Nephron (organoid): ENCODE results near the gene SYNPO2L.
"Not testable (repeated sequence)": the region's sequence is repeated elsewhere in the genome, so short reads cannot be mapped to it uniquely, and the experiment has no call there.

Experiments
- H3K27ac Mint-ChIP-seq, 3 experiments: 2 replicates each; pipeline ENCODE4 v1.8.0; 2020; ENCODE audit warnings: mixed read lengths in 3 of 3, mild to moderate bottlenecking in 2 of 3, moderate library complexity in 1 of 3
- H3K27me3 Mint-ChIP-seq: 2 replicates; pipeline ENCODE4 v1.8.0; 2021; ENCODE audit warnings: low read depth, mild to moderate bottlenecking, moderate library complexity, mixed read lengths
- H3K36me3 Mint-ChIP-seq: 2 replicates; pipeline ENCODE4 v1.8.0; 2020; ENCODE audit warnings: low read depth, mixed read lengths
- H3K4me1 Mint-ChIP-seq: 2 replicates; pipeline ENCODE4 v1.8.0; 2020; ENCODE audit warnings: mixed read lengths
- H3K4me3 Mint-ChIP-seq, 3 experiments: 2 replicates each; pipeline ENCODE4 v1.8.0; 2020; ENCODE audit warnings: mild to moderate bottlenecking in 3 of 3, mixed read lengths in 3 of 3, moderate library complexity in 2 of 3
- H3K9me3 Mint-ChIP-seq: 2 replicates; pipeline ENCODE4 v1.8.0; 2020; ENCODE audit warnings: mixed read lengths
- TF ChIP-seq, protein P1 (sequence below), 3 experiments: fragments of 200-600 bp; sonication (generic); IDR thresholded peaks; one replicate each; pipeline ENCODE4 v1.5.0; 2021; ENCODE audit warnings: antibody characterized with exemption in 3 of 3; ENCODE audit not compliant: unreplicated experiment in 3 of 3

SYNPO2L gene

DNA sequence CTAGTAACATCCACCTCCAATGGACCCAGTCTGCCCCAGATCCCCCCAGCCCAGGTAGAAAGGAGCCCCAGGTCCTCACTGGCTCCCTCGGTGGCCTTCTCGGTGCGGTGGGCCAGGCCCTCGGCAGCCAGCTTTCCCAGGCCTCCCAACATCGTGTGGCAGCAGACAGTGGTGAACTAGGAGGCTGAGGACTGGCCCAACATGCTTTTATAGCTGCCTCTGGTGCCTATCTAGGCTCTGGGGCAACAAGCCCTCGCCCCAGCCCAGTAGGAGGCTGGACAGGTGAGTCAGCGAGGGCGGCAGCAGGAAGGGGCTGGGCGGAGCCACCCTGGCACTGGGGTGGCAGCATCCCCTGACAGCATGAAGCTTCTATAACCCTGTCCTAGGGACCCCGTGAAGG, 7.8 kb upstream of the SYNPO2L start:
- H3K36me3 Mint-ChIP-seq = not testable (repeated sequence)

GRCh38 chr10:73662705-73663104, 6.9 kb upstream of the SYNPO2L start:
- not testable (repeated sequence) for H3K27me3 Mint-ChIP-seq
- peaks cover 11% of the 10 kb centered on the region for H3K4me1 Mint-ChIP-seq

More for the DNA sequence above, 7.8 kb upstream of the SYNPO2L start:
- not testable (repeated sequence) for H3K27ac Mint-ChIP-seq, H3K4me3 Mint-ChIP-seq, H3K27me3 Mint-ChIP-seq, H3K9me3 Mint-ChIP-seq
- H3K4me1 Mint-ChIP-seq = peaks cover 14% of the 10 kb centered on the region

GRCh38 chr10:73655257-73655989, 406 bp downstream of the SYNPO2L start:
- Mint-ChIP-seq H3K36me3 (no peaks in the 10 kb centered on the region), H3K27ac (peak overlapping the region; percentile 27 to 77 (median 72)), H3K27me3 (no peaks in the 10 kb centered on the region), H3K4me3 (peak overlapping the region; percentile 66 to 83 (median 75)), H3K4me1 (peaks cover 29% of the 10 kb centered on the region), H3K9me3 (no peaks in the 10 kb centered on the region)
- TF ChIP-seq, protein P1, sequence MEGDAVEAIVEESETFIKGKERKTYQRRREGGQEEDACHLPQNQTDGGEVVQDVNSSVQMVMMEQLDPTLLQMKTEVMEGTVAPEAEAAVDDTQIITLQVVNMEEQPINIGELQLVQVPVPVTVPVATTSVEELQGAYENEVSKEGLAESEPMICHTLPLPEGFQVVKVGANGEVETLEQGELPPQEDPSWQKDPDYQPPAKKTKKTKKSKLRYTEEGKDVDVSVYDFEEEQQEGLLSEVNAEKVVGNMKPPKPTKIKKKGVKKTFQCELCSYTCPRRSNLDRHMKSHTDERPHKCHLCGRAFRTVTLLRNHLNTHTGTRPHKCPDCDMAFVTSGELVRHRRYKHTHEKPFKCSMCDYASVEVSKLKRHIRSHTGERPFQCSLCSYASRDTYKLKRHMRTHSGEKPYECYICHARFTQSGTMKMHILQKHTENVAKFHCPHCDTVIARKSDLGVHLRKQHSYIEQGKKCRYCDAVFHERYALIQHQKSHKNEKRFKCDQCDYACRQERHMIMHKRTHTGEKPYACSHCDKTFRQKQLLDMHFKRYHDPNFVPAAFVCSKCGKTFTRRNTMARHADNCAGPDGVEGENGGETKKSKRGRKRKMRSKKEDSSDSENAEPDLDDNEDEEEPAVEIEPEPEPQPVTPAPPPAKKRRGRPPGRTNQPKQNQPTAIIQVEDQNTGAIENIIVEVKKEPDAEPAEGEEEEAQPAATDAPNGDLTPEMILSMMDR (IDR thresholded peaks at IDR 0.05; ENCODE audit: unreplicated experiment in 3 of 3) = no peak

More at GRCh38 chr10:73662705-73663104, 6.9 kb upstream of the SYNPO2L start:
- Mint-ChIP-seq H3K4me3 (peak overlapping the region in 1 of 3 experiments; percentile 15), H3K27ac (peak overlapping the region; percentile 45 to 84 (median 50))
- H3K36me3 Mint-ChIP-seq, H3K9me3 Mint-ChIP-seq: not testable (repeated sequence)

- Mint-ChIP-seq H3K36me3 (no peaks in the 10 kb centered on the region), H3K27me3 (no peaks in the 10 kb centered on the region), H3K27ac (no peak overlapping the region), H3K4me1 (peaks cover 40% of the 10 kb centered on the region), H3K4me3 (peak overlapping the region in 2 of 3 experiments; percentile 61 to 83), H3K9me3 (no peaks in the 10 kb centered on the region)
- TF ChIP-seq, protein P1 (IDR thresholded peaks at IDR 0.05; ENCODE audit: unreplicated experiment in 3 of 3) = no peak
Observed at GRCh38 chr10:73653701-73654100, 2.1 kb downstream of the SYNPO2L start.

DNA sequence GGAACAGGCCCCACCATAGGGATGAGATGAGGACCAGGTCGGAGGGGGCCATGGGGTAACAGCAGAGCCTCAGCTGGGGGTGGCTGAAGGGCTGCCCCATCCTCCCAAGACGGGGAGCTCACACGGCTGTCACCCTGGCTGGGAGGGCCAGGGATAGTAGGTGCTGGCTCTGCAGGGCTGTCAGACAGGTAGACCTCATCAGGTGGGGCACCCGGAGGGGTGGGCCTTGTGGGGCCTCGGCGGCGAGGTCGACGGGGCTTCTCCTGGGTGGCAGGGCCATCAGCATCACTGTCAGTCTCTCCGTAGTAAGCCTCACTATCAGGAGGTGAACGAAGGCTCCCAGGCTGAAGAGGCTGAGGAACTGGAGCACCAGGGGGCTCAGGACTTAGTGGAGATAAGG, 2.6 kb downstream of the SYNPO2L start:
- Mint-ChIP-seq H3K4me3 (peak overlapping the region in 2 of 3 experiments; percentile 36 to 83), H3K9me3 (no peaks in the 10 kb centered on the region), H3K36me3 (no peaks in the 10 kb centered on the region), H3K27me3 (no peaks in the 10 kb centered on the region), H3K27ac (no peak overlapping the region), H3K4me1 (peaks cover 41% of the 10 kb centered on the region)
- TF ChIP-seq, protein P1 (IDR thresholded peaks at IDR 0.05; ENCODE audit: unreplicated experiment in 3 of 3) = no peak

GRCh38 chr10:73650537-73651331, 5.1 kb downstream of the SYNPO2L start:
- H3K4me1 Mint-ChIP-seq = peaks cover 52% of the 10 kb centered on the region

More at GRCh38 chr10:73650537-73651331, 5.1 kb downstream of the SYNPO2L start:
- Mint-ChIP-seq H3K27ac (peak overlapping the region; percentile 64 to 94 (median 79)), H3K27me3 (no peaks in the 10 kb centered on the region), H3K36me3 (no peaks in the 10 kb centered on the region), H3K9me3 (no peaks in the 10 kb centered on the region), H3K4me3 (peak overlapping the region; percentile 57 to 86 (median 78))
- TF ChIP-seq, protein P1 (IDR thresholded peaks at IDR 0.05; ENCODE audit: unreplicated experiment in 3 of 3) = no peak
